ENCODE results near the gene KIAA1671.

DNA sequence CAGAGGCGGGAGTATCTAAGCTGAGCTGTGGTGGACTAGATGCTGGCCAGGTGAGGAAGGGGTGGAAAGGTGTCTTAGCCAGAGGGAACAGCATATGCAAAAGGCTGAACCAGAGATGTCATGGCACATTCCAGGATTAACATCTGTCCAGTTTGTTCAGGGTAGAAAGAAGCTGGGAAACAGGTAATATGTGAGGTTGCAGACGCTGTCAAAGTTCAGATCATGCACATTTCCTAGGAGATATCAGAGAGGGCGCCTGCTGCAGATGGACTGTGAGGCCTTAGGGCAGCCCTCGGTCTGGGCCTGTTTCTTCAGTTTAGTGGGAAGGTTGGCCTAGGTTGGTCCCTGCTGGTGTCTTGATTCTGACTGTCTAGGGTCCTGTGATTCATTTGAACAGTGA is 149.5 kb downstream of the KIAA1671 start:
- TF ChIP-seq, protein P1, sequence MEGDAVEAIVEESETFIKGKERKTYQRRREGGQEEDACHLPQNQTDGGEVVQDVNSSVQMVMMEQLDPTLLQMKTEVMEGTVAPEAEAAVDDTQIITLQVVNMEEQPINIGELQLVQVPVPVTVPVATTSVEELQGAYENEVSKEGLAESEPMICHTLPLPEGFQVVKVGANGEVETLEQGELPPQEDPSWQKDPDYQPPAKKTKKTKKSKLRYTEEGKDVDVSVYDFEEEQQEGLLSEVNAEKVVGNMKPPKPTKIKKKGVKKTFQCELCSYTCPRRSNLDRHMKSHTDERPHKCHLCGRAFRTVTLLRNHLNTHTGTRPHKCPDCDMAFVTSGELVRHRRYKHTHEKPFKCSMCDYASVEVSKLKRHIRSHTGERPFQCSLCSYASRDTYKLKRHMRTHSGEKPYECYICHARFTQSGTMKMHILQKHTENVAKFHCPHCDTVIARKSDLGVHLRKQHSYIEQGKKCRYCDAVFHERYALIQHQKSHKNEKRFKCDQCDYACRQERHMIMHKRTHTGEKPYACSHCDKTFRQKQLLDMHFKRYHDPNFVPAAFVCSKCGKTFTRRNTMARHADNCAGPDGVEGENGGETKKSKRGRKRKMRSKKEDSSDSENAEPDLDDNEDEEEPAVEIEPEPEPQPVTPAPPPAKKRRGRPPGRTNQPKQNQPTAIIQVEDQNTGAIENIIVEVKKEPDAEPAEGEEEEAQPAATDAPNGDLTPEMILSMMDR (IDR thresholded peaks at IDR 0.05; ENCODE audit: poor library complexity, severe bottlenecking), result no peak
- TF ChIP-seq, protein P2, sequence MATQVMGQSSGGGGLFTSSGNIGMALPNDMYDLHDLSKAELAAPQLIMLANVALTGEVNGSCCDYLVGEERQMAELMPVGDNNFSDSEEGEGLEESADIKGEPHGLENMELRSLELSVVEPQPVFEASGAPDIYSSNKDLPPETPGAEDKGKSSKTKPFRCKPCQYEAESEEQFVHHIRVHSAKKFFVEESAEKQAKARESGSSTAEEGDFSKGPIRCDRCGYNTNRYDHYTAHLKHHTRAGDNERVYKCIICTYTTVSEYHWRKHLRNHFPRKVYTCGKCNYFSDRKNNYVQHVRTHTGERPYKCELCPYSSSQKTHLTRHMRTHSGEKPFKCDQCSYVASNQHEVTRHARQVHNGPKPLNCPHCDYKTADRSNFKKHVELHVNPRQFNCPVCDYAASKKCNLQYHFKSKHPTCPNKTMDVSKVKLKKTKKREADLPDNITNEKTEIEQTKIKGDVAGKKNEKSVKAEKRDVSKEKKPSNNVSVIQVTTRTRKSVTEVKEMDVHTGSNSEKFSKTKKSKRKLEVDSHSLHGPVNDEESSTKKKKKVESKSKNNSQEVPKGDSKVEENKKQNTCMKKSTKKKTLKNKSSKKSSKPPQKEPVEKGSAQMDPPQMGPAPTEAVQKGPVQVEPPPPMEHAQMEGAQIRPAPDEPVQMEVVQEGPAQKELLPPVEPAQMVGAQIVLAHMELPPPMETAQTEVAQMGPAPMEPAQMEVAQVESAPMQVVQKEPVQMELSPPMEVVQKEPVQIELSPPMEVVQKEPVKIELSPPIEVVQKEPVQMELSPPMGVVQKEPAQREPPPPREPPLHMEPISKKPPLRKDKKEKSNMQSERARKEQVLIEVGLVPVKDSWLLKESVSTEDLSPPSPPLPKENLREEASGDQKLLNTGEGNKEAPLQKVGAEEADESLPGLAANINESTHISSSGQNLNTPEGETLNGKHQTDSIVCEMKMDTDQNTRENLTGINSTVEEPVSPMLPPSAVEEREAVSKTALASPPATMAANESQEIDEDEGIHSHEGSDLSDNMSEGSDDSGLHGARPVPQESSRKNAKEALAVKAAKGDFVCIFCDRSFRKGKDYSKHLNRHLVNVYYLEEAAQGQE (IDR thresholded peaks at IDR 0.05; ENCODE audit: borderline replicate concordance), result no peak
- TF ChIP-seq EZH2 (IDR thresholded peaks at IDR 0.05; ENCODE audit: borderline replicate concordance, insufficient read depth, low read length, poor library complexity, severe bottlenecking) (no peak), RAD21 (conservative IDR thresholded peaks at IDR 0.05) (no peak), EP300 (conservative IDR thresholded peaks at IDR 0.05; ENCODE audit: poor library complexity, severe bottlenecking) (no peak)
